ENCODE data around the gene TMEM273.

The TMEM273 gene

DNA sequence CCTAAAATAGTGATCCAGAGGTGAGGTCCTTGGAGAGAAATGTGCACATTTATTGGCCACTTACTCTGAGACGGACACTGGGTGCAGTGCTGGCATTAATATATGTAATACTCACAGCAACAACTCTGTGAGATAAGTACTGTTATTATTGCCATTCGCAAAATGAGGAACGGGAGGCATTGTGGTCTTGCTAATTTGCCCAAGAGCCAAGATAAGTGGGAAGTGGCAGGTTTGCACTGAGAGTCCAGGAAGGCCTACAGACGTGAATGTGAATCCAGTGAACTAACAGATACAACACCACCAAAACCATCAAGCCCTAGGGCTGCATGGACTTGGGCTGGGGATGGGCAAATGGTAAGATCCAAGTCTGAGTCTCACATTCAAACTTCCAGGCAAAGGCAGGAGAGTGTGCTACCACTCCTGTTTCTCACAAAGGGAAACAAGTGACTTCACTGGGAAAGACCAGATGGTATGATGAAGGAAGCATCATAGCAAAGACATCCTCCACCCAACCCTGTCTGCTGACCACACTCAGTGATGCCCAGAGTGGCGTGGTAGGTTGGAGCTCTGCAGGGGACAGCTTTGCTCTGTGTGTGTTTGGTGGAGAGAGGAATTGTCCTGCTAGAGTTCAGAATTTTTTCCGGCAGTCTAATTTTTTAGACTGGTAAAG lies 19.2 kb downstream of the TMEM273 start:
- DNase-seq (ENCODE audit: insufficient read length, low spot score) (no peak), FAIRE-seq (no peak)
- TF ChIP-seq, protein P1, sequence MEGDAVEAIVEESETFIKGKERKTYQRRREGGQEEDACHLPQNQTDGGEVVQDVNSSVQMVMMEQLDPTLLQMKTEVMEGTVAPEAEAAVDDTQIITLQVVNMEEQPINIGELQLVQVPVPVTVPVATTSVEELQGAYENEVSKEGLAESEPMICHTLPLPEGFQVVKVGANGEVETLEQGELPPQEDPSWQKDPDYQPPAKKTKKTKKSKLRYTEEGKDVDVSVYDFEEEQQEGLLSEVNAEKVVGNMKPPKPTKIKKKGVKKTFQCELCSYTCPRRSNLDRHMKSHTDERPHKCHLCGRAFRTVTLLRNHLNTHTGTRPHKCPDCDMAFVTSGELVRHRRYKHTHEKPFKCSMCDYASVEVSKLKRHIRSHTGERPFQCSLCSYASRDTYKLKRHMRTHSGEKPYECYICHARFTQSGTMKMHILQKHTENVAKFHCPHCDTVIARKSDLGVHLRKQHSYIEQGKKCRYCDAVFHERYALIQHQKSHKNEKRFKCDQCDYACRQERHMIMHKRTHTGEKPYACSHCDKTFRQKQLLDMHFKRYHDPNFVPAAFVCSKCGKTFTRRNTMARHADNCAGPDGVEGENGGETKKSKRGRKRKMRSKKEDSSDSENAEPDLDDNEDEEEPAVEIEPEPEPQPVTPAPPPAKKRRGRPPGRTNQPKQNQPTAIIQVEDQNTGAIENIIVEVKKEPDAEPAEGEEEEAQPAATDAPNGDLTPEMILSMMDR (IDR thresholded peaks at IDR 0.05; ENCODE audit: insufficient read depth, missing control alignments): no peak

DNA sequence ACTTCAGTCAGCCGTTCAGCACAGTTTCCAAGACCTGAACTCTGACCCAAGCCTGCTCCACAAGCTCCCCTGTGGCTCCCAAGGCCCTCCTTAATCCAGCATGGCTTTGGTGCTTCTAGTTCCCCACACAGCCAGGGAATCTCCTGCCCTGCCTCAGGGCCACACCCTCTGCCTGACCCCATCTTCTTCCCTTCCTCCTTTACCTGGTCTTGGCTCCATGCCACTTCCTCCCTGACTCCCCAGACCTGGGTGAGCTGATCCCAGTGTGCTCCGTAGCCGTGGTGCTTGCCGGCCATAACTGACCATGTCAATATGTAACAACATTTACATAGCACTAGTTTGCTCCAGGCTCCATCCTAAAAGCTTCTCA lies 20.0 kb downstream of the TMEM273 start:
- FAIRE-seq (no peak), DNase-seq (ENCODE audit: insufficient read length, low spot score) (no peak)
- TF ChIP-seq, protein P1 (IDR thresholded peaks at IDR 0.05; ENCODE audit: insufficient read depth, missing control alignments): no peak

DNA sequence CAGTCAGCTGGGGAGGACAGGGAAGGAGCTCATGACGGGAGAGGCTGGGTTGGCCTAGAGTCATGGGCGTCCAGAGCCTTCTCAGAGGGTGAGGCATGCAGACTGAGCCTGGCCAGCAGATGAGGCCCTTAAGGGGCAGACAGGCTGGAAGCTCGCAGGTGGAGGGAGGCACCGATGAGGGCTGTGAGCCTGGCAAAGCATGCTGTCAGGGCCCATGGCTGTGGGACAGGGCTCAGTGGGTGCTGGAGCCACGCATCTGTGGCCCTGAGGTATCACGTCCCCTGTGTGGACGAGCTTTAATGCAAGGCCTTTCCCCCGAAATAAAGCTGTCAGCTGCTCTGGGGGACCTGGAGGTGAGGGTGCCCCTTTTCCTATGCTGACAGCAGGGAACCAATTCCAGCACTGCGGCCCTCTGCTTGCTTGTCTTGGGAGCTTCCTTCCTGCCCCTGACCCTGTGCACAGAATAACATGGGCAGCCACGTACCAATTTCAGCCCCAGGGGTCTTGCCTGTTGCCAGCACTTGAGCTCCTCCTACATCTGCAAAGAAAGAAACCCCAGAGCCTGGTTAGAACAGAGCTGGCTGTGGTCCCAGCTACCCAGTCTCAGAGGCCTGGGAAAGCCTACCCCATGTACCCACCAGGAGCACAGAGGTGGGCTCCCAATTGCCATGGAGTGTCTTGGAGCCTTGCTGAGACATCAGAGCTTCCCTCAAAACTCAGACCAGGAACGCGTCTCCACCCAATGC lies 20.6 kb downstream of the TMEM273 start:
- FAIRE-seq: no peak
- DNase-seq (ENCODE audit: insufficient read length, low spot score): no peak
- TF ChIP-seq, protein P1 (IDR thresholded peaks at IDR 0.05; ENCODE audit: insufficient read depth, missing control alignments): no peak

DNA sequence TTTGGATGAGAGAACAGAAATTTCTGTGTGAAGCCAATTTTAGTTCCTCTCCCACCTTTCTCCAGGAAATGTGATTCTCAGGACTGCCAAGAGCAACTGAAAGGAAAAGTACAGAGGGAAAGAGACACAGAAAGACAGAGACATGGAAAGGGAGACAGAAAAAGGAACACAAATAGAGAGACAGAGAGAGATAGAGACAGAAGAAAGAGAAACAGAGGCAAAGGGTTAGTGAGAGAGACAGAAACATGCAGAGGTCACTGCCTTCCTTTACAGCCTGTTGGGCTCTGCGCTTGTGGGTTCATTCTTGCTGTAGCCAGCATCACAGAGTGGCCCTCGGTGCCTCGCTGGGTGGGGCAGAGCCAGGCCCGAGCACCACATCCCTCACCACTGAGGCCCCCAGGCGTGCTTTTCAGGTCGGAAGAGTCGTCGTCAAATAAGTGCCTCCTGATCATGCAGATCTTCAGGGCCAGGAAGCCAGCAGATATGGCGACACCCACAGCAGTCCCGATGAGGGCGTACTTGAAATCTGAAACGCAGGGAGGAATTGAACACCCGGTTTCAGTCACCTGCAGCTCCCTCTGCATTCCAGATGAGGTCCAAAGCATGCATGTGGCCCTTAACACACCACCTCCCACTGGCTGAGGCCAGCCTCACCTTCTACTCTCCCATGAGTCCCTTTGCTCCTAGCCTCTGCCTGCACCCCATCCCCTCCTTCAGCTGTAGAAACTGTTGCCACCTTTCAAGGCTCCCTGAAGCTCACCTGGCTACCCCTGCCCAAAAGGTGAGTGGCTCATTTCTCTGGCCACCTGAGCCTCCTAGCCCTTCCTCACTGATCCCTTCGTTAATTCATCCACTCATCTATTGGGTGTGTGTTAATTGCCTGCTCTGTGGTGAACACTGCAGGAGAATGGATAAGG lies 21.4 kb downstream of the TMEM273 start:
- TF ChIP-seq, protein P1 (IDR thresholded peaks at IDR 0.05; ENCODE audit: insufficient read depth, missing control alignments): no peak
- no peak for FAIRE-seq
- no peak for DNase-seq (ENCODE audit: insufficient read length, low spot score)

DNA sequence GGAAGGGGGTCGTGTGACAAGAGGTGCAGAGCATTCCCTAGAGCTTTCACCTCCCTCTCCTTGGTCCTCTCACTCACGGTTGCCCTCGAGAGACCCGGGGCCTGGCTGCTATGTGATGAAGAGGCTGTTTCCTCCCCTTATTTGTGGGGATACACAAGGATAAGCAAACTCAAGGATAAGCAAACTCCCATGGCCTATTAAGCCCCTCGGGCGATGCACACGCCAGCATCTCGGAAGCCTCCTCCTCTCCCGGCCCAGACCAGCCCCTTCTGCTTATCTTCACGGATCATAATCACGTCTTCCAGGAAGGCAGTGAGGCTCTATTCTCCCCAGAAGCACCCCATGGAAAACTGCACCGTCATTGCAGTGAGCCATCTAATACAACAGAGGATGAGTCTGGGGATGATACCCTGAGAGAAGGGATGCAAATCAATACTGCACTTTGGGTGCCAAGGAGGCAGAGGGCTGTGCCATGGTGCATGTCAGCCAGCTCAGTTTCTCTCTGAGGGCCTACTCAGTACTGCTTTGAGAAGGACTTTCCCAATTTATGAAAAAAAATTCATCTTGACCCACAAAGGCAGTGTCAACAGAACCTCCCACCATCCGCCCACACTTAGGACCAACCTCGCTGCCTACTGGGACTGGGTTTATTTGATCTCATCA lies 22.2 kb downstream of the TMEM273 start:
- FAIRE-seq: no peak
- DNase-seq (ENCODE audit: insufficient read length, low spot score): no peak
- TF ChIP-seq, protein P1 (IDR thresholded peaks at IDR 0.05; ENCODE audit: insufficient read depth, missing control alignments): no peak

DNA sequence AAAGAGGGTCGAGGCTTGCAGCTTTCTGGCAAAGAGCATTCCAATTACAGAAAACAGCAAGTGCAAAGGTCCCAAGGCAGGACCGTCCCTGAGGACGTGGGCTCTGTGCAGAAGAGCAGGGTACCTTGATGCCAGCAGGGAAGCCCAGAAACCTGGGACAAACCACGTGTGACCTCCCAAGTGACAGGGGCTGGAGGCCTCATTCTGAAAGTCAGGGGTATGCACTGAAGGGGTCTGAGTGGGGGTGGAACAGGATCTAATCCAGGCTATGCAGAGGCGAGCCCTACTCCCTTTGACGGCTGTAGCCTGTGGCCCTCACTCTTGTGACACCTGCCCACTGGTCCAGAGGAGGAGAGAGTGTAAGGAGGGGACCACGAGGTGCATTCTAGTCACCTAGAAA lies 22.9 kb downstream of the TMEM273 start:
- FAIRE-seq (no peak), DNase-seq (ENCODE audit: insufficient read length, low spot score) (no peak)
- TF ChIP-seq, protein P1 (IDR thresholded peaks at IDR 0.05; ENCODE audit: insufficient read depth, missing control alignments): no peak
